NCI-H524 treated with DMSO at 0.1 percent for 48 hours (cell line): ENCODE results near the gene HPSE2.
"Not testable (repeated sequence)": the region's sequence is repeated elsewhere in the genome, so short reads cannot be mapped to it uniquely, and the experiment has no call there.

Experiments
- DNase-seq: peaks from one replicate; lab custom pipeline; 2025; lab: John Stamatoyannopoulos, UW

HPSE2 gene

GRCh38 chr10:99005254-99005653, 230.4 kb downstream of the HPSE2 start:
- no peak for DNase-seq

- DNase-seq = no peak
Measured at GRCh38 chr10:99004738-99005137, 230.9 kb downstream of the HPSE2 start.

GRCh38 chr10:99002392-99002791, 233.3 kb downstream of the HPSE2 start:
- no peak for DNase-seq

- DNase-seq = no peak
Measured at GRCh38 chr10:98997596-98997995, 238.1 kb downstream of the HPSE2 start.

GRCh38 chr10:98994030-98994429, 241.6 kb downstream of the HPSE2 start:
- DNase-seq = no peak

- DNase-seq = not testable (repeated sequence)
Measured at GRCh38 chr10:98983751-98984150, 251.9 kb downstream of the HPSE2 start.

- DNase-seq = no peak
Measured at GRCh38 chr10:98980353-98980752, 255.3 kb downstream of the HPSE2 start.

- DNase-seq = no peak
Measured at GRCh38 chr10:98971464-98971863, 264.2 kb downstream of the HPSE2 start.

- DNase-seq = no peak
Measured at GRCh38 chr10:98967601-98968000, 268.1 kb downstream of the HPSE2 start.

GRCh38 chr10:98963608-98964007, 272.0 kb downstream of the HPSE2 start:
- DNase-seq = no peak

- no peak for DNase-seq
Measured at GRCh38 chr10:98959379-98959778, 276.3 kb downstream of the HPSE2 start.

- no peak for DNase-seq
Measured at GRCh38 chr10:98957801-98958200, 277.9 kb downstream of the HPSE2 start.

- DNase-seq = no peak
Measured at GRCh38 chr10:98956576-98957260, 278.9 kb downstream of the HPSE2 start.

GRCh38 chr10:98953251-98953650, 282.4 kb downstream of the HPSE2 start:
- DNase-seq = no peak

- no peak for DNase-seq
Measured at GRCh38 chr10:98951269-98952000, 284.2 kb downstream of the HPSE2 start.

- peak; percentile 14 for DNase-seq
Measured at GRCh38 chr10:98950106-98950505, 285.5 kb downstream of the HPSE2 start.

- no peak for DNase-seq
Measured at GRCh38 chr10:98949306-98949705, 286.3 kb downstream of the HPSE2 start.

- DNase-seq = no peak
Measured at GRCh38 chr10:98943681-98944080, 292.0 kb downstream of the HPSE2 start.

GRCh38 chr10:98929709-98930108, 305.9 kb downstream of the HPSE2 start:
- DNase-seq = no peak

GRCh38 chr10:98925651-98926050, 310.0 kb downstream of the HPSE2 start:
- DNase-seq = no peak

- DNase-seq = no peak
Measured at GRCh38 chr10:98924526-98924925, 311.1 kb downstream of the HPSE2 start.

- DNase-seq = peak; percentile 36
Measured at GRCh38 chr10:98921316-98921715, 314.3 kb downstream of the HPSE2 start.

GRCh38 chr10:98920807-98921206, 314.8 kb downstream of the HPSE2 start:
- DNase-seq = no peak

GRCh38 chr10:98920360-98920759, 315.3 kb downstream of the HPSE2 start:
- no peak for DNase-seq
